HEK293 (cell line): ENCODE measurements around the gene ERF.
A peak's percentile ranks its signal among the peaks of the same experiment; 100 is the strongest.

Source experiments
- ATF2 ChIP-seq: fragments of 450-650 bp; formaldehyde crosslinking; IDR thresholded peaks from 2 replicates; pipeline ENCODE4 v1.5.1; 2016; ENCODE audit warnings: missing biosample characterization, missing genetic modification characterization, low read depth
- HIC1 ChIP-seq: fragments of 450-650 bp; formaldehyde crosslinking; IDR thresholded peaks from 2 replicates; pipeline ENCODE4 v1.5.1; 2016; ENCODE audit warnings: missing biosample characterization, missing genetic modification characterization
- HOXA7 ChIP-seq: sonication (generic); formaldehyde crosslinking; IDR thresholded peaks from 2 replicates; pipeline ENCODE4 v1.8.1; 2022; ENCODE audit warnings: missing genetic modification reagents, borderline replicate concordance
- KLF1 ChIP-seq: fragments of 450-650 bp; formaldehyde crosslinking; IDR thresholded peaks from 2 replicates; pipeline ENCODE4 v1.5.1; 2016; ENCODE audit warnings: missing biosample characterization, missing genetic modification characterization
- PRDM1 ChIP-seq: fragments of 450-650 bp; formaldehyde crosslinking; IDR thresholded peaks from 2 replicates; pipeline ENCODE4; 2016; ENCODE audit warnings: missing biosample characterization, missing genetic modification characterization
- REPIN1 ChIP-seq: fragments of 450-650 bp; formaldehyde crosslinking; IDR thresholded peaks from 2 replicates; pipeline ENCODE4 v1.5.1; 2017; ENCODE audit warnings: missing biosample characterization, missing genetic modification characterization, low read depth
- SCRT2 ChIP-seq: fragments of 450-650 bp; formaldehyde crosslinking; IDR thresholded peaks from 2 replicates; pipeline ENCODE4 v1.5.1; 2016; ENCODE audit warnings: missing biosample characterization, missing genetic modification characterization
- ZNF501 ChIP-seq: fragments of 450-650 bp; formaldehyde crosslinking; IDR thresholded peaks from 2 replicates; pipeline ENCODE4 v1.5.1; 2016; ENCODE audit warnings: missing biosample characterization, missing genetic modification characterization
- ZNF600 ChIP-seq: fragments of 450-650 bp; formaldehyde crosslinking; IDR thresholded peaks from 2 replicates; pipeline ENCODE4 v1.5.1; 2016; ENCODE audit warnings: missing biosample characterization, missing genetic modification characterization
- ZNF660 ChIP-seq: fragments of 450-650 bp; IDR thresholded peaks from 2 replicates; pipeline ENCODE4 v1.5.1; 2018; ENCODE audit warnings: missing biosample characterization, mild to moderate bottlenecking, missing genetic modification characterization
- ZNF768 ChIP-seq: fragments of 450-650 bp; formaldehyde crosslinking; IDR thresholded peaks from 2 replicates; pipeline ENCODE4 v1.5.1; 2018; ENCODE audit warnings: missing biosample characterization, mild to moderate bottlenecking, missing genetic modification characterization
- ZNF837 ChIP-seq: fragments of 450-650 bp; formaldehyde crosslinking; IDR thresholded peaks from 2 replicates; pipeline ENCODE4 v1.5.1; 2016; ENCODE audit warnings: missing biosample characterization, missing genetic modification characterization
- ZSCAN16 ChIP-seq: fragments of 450-650 bp; formaldehyde crosslinking; IDR thresholded peaks from 2 replicates; pipeline ENCODE4 v1.5.1; 2016; ENCODE audit warnings: missing biosample characterization, missing genetic modification characterization
- TF ChIP-seq, protein P1 (sequence below): fragments of 450-650 bp; formaldehyde crosslinking; conservative IDR thresholded peaks from 2 replicates; pipeline ENCODE4 v1.5.1; 2016; ENCODE audit warnings: low read depth, missing biosample characterization, missing genetic modification characterization
- TF ChIP-seq, protein P2 (sequence below): fragments of 450-650 bp; formaldehyde crosslinking; IDR thresholded peaks from 2 replicates; pipeline ENCODE4 v1.5.1; 2017; ENCODE audit warnings: missing biosample characterization, missing genetic modification characterization
- TF ChIP-seq, protein P3 (sequence below): fragments of 450-650 bp; IDR thresholded peaks from 2 replicates; pipeline ENCODE4 v1.5.1; 2018; ENCODE audit warnings: missing biosample characterization, mild to moderate bottlenecking, missing genetic modification characterization
- TF ChIP-seq, protein P4 (sequence below): fragments of 450-650 bp; formaldehyde crosslinking; IDR thresholded peaks from 2 replicates; pipeline ENCODE4 v1.5.1; 2016; ENCODE audit warnings: missing biosample characterization, missing genetic modification characterization

The ERF gene

DNA sequence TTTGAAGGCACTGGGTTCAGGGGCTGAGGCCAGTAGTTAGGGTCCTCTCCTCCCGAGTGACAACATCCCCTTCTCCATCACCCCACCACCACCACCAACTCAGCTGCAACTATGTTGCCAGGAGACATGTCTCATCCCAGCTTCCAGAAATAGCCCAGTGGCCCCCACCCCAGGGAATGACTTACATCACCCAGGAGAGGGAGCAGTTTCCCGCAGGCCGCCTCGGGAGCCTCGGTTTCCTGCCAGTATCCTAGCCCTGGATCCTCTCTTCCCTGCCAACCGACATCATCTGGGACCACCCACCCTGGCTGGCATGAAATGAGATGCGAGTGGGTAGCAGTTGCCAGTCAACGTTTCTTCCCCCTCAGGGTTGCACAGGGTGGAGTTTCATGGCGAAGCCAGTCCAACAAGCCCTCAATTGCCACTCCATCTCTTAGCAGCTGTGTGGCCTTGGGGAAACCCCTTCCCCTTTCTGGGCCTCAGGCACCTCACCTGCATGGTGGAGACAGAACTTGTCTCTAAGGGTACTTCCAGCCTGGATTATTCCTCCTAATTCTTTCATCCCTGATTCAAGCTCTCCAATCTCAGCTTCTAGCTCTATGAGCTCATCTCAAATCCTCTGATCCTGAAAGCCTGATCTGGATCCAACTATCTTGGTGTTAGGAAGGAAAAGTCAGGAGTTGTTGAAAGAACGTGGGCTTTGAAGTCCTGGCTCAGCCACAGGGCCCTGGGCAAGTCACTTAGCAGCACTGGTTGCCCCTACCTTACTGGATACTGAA is 8.6 kb downstream of the ERF start (continued):
- TF ChIP-seq, protein P1, sequence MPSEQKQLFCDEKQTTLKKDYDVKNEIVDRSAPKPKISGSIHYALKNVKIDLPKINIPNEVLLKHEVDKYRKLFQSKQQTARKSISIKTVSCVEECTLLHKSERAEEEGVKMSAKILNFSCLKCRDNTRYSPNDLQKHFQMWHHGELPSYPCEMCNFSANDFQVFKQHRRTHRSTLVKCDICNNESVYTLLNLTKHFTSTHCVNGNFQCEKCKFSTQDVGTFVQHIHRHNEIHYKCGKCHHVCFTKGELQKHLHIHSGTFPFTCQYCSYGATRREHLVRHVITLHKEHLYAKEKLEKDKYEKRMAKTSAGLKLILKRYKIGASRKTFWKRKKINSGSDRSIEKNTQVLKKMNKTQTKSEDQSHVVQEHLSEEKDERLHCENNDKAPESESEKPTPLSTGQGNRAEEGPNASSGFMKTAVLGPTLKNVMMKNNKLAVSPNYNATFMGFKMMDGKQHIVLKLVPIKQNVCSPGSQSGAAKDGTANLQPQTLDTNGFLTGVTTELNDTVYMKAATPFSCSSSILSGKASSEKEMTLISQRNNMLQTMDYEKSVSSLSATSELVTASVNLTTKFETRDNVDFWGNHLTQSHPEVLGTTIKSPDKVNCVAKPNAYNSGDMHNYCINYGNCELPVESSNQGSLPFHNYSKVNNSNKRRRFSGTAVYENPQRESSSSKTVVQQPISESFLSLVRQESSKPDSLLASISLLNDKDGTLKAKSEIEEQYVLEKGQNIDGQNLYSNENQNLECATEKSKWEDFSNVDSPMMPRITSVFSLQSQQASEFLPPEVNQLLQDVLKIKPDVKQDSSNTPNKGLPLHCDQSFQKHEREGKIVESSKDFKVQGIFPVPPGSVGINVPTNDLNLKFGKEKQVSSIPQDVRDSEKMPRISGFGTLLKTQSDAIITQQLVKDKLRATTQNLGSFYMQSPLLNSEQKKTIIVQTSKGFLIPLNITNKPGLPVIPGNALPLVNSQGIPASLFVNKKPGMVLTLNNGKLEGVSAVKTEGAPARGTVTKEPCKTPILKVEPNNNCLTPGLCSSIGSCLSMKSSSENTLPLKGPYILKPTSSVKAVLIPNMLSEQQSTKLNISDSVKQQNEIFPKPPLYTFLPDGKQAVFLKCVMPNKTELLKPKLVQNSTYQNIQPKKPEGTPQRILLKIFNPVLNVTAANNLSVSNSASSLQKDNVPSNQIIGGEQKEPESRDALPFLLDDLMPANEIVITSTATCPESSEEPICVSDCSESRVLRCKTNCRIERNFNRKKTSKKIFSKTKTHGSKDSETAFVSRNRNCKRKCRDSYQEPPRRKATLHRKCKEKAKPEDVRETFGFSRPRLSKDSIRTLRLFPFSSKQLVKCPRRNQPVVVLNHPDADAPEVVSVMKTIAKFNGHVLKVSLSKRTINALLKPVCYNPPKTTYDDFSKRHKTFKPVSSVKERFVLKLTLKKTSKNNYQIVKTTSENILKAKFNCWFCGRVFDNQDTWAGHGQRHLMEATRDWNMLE: no peak
- TF ChIP-seq HOXA7 (CRISPR knock-in tag) (no peak), HIC1 (peak; percentile 83), ZNF660 (tag by site-specific recombination) (peak; percentile 49), ZNF600 (tag by site-specific recombination) (0 out of 2 replicates have a peak, but pooled peaks have one; percentile 7), ATF2 (tag by site-specific recombination) (0 out of 2 replicates have a peak, but pooled peaks have one; percentile 21), ZSCAN16 (tag by site-specific recombination) (no peak), ZNF768 (peak; percentile 86; the same call in 1 of the 2 replicates), PRDM1 (tag by site-specific recombination) (no peak), KLF1 (peak; percentile 24; the same call in 1 of the 2 replicates), ZNF501 (tag by site-specific recombination) (0 out of 2 replicates have a peak, but pooled peaks have one; percentile 30), SCRT2 (tag by site-specific recombination) (0 out of 2 replicates have a peak, but pooled peaks have one; percentile 4), ZNF837 (tag by site-specific recombination) (no peak), REPIN1 (tag by site-specific recombination) (no peak)
- TF ChIP-seq, protein P2, sequence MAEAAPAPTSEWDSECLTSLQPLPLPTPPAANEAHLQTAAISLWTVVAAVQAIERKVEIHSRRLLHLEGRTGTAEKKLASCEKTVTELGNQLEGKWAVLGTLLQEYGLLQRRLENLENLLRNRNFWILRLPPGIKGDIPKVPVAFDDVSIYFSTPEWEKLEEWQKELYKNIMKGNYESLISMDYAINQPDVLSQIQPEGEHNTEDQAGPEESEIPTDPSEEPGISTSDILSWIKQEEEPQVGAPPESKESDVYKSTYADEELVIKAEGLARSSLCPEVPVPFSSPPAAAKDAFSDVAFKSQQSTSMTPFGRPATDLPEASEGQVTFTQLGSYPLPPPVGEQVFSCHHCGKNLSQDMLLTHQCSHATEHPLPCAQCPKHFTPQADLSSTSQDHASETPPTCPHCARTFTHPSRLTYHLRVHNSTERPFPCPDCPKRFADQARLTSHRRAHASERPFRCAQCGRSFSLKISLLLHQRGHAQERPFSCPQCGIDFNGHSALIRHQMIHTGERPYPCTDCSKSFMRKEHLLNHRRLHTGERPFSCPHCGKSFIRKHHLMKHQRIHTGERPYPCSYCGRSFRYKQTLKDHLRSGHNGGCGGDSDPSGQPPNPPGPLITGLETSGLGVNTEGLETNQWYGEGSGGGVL: 0 out of 2 replicates have a peak, but pooled peaks have one; percentile 19
- TF ChIP-seq, protein P3, sequence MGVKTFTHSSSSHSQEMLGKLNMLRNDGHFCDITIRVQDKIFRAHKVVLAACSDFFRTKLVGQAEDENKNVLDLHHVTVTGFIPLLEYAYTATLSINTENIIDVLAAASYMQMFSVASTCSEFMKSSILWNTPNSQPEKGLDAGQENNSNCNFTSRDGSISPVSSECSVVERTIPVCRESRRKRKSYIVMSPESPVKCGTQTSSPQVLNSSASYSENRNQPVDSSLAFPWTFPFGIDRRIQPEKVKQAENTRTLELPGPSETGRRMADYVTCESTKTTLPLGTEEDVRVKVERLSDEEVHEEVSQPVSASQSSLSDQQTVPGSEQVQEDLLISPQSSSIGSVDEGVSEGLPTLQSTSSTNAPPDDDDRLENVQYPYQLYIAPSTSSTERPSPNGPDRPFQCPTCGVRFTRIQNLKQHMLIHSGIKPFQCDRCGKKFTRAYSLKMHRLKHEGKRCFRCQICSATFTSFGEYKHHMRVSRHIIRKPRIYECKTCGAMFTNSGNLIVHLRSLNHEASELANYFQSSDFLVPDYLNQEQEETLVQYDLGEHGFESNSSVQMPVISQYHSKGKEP (tag by site-specific recombination): peak; percentile 29; the same call in 1 of the 2 replicates
- TF ChIP-seq, protein P4, sequence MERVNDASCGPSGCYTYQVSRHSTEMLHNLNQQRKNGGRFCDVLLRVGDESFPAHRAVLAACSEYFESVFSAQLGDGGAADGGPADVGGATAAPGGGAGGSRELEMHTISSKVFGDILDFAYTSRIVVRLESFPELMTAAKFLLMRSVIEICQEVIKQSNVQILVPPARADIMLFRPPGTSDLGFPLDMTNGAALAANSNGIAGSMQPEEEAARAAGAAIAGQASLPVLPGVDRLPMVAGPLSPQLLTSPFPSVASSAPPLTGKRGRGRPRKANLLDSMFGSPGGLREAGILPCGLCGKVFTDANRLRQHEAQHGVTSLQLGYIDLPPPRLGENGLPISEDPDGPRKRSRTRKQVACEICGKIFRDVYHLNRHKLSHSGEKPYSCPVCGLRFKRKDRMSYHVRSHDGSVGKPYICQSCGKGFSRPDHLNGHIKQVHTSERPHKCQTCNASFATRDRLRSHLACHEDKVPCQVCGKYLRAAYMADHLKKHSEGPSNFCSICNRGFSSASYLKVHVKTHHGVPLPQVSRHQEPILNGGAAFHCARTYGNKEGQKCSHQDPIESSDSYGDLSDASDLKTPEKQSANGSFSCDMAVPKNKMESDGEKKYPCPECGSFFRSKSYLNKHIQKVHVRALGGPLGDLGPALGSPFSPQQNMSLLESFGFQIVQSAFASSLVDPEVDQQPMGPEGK (tag by site-specific recombination): peak; percentile 97
